HG02981 (cell line): ENCODE results near the gene PPCDC.

Experiments
- ATAC-seq: cut with Tn5 transposase; IDR thresholded peaks from one replicate; pipeline ENCODE4 v1.9.1; 2021; ENCODE audit warnings: mild to moderate bottlenecking, moderate library complexity; ENCODE audit not compliant: unreplicated experiment

The PPCDC gene

DNA sequence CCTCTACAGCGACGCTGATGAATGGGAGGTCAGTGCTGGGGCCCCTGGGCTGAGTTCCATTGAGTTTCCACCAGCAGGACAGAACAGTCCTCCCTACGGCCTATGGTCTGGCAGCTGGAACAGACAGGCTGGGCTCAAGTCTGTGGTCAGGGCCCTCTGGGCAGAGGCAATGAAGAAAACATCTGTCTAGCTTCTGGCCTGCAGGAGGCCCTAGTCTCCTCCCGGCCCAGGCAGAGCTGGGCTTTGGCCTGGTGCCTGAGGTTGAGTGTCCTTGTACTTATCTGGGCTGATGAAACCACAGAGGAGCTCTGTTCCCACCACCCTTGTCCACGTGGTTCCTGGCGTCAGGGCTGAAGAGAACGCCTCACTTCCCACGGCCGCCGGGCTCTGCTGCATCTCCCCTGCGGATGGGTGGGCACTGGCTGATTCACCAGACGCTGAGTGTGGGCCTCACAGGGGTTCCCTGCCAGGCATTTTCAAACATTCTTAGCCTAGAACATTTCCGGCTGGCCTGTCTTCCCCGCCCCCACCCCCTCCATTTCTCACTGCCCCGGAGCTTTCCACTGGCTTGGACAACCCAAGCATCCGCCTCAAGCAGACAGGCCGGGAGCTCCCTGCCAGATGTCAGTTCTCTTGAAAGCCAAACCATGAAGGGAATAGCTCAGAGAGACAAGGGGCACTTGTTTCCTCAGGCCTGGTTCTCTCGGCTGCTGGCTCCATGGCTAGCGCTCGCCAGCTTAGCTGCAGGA, 20.3 kb downstream of the PPCDC start:
- ATAC-seq, result peak; percentile 31

DNA sequence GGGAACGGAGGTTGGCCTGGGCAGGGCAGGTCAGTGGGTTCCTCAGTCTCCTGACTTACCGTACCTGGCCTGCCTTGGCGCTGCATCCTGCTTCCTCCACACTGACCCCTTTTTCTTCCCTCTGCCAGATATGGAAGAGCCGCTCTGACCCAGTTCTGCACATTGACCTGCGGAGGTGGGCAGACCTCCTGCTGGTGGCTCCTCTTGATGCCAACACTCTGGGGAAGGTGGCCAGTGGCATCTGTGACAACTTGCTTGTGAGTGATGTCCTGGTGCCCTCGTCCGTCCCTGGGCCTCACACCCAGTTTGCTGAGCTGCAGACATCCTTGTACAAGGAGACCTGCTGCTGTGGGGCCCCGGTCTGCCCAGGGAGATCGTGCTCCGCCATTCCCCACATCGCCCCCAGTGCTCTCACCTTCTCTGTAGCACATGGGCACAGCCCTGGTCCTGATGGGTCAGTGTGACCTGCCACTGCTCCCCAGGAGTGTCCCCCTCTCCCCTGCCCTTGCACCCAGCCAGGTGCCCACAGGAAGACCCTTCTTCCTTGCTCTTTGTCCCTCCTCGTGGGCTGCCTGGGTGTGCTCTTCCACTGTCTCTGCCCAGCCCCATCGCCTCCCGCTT, 21.0 kb downstream of the PPCDC start:
- no peak for ATAC-seq

- ATAC-seq, result no peak
Observed at GRCh38 chr15:75045332-75046015, 22.1 kb downstream of the PPCDC start.

GRCh38 chr15:75048394-75048793, 25.0 kb downstream of the PPCDC start:
- ATAC-seq, result no peak

DNA sequence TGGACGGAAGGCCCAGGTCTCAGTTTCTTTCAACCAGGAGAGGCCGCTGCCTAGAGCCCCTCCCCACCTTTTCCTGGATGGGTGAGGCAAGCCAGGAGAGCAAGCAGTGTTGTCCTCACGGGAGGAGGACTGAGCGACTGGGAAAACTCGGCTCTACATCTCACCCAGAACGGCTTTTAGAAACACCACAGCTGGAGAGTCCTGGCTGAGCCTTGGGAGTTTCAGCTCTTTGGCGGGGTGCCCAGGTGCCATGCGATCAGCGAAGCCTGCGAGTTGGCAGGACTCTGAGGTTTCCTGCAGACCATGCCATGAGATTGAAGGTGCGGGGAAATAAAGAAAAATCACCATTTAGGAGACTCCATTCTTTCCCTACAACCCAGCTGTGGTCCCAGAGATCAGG, 26.0 kb downstream of the PPCDC start:
- ATAC-seq, result no peak

DNA sequence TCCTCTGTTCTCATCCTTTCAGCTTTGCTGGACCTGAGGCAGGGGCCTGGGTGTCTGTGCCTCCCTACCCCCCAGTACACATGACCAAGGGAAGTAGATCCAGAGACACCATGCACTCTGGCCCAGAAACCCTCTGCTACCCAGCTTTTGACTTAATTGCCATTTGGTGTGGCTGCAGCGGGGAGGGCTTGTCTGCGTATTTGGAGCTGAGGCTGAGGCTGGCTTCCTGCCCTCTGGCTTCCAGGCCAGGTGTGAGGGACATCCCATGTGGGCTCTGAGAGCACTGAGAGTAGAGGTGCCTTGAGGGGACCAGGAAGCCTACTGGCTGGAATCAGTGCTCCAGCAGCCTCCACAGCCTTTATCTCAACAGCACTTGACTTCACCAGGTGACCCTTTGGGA, 26.9 kb downstream of the PPCDC start:
- no peak for ATAC-seq

DNA sequence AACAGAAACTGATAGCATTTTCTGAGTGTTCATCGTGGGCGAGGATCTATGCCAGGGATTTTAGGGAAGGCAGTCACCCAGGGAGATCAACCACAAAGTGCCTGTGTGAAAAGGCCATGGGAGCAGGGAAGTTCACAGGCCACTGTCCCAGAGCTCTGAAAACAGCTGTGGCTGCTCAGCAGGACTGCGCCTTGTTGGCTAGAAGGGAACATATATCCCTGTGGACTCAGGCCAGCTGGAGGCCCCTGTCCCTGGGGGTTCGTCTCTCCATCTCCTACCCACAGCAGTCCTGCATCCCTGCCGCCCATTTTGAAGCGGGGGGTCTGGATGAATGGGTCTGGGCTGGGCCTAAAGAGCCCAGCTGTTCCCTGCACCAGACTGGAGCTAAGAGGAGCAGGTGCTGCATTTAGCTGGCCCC, 27.8 kb downstream of the PPCDC start:
- ATAC-seq, result no peak

DNA sequence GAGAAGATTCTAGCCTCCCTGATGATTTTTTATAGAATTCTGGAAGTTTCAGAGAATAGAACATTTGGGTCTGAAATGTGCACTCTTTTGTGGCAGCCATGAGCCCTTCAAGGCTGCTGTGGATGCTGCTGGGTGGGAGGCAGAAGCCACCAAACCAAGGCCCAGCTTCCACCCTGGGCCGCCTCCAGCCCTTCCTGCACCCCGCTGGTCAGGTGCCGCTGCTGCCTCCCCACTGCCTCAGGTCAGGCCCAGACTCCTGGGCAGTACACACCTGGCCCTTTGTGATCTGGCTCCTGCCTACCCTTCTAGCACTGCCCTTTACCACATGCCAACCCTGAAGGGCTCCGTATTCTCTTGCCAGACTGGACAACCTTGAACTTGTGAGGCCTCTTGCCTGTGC, 28.3 kb downstream of the PPCDC start:
- no peak for ATAC-seq

GRCh38 chr15:75052972-75053747, 29.8 kb downstream of the PPCDC start:
- ATAC-seq, result no peak

- no peak for ATAC-seq
Observed at GRCh38 chr15:75053748-75054125, 30.3 kb downstream of the PPCDC start.

GRCh38 chr15:75054172-75054897, 30.9 kb downstream of the PPCDC start:
- ATAC-seq, result no peak

- ATAC-seq, result no peak
Observed at GRCh38 chr15:75056036-75056435, 32.6 kb downstream of the PPCDC start.

- ATAC-seq, result no peak
Observed at GRCh38 chr15:75058127-75058905, 34.9 kb downstream of the PPCDC start.

DNA sequence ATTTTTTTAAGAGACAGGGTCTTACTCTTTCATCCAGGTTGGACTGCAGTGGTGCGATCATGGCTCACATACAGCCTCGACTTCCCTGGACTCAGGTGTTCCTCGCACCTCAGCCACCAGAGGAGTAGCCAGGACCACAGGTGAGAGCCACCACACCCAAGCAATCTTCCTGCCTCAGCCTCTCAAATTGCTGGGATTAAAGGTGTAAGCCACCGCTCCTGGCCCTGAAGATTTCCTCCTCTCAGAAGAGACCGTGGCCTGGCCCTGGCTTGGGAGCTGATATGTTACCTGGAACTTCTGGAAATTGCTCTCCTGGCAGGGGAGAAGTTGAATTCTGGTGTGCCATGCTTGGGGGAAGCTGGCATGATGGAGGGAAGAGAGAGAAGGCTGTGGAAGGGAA, 36.2 kb downstream of the PPCDC start:
- no peak for ATAC-seq

GRCh38 chr15:75061272-75061671, 37.9 kb downstream of the PPCDC start:
- ATAC-seq, result no peak

DNA sequence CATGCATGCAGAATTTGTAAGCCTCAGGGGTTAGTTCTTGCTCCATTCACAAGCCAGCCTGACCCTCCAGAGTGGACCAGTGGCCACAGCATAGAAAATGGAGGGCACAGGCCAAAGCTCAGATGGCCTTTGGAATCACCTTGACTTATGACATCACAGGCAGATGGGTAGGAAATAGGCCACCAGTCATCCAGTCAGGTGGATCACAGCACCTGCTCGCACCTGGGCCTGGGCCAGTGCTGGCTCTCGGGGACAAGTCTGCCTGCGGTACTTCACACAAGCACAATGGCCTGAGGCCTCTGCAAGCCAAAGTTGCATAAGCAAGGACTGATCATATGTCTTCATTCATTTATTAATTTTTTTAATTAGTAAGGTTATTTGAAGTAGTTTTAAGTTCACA, 39.3 kb downstream of the PPCDC start:
- no peak for ATAC-seq

DNA sequence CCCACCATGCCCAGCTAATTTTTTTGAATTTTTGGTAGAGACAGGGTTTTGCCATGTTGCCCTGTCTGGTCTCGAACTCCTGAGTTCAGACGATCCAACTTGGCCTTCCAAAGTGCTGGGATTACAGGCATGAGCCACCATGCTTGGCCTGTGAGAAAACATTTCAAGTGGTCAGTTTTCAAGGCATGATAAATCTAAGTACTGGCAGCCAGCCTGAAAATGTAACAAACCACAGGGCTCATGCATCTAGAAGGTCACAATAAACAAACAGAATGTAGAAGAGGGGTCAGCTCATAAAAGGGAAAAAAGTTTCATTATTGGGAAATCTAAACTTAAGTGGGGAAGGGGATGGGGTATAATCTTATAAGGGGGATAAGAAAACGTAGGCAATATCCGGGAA, 39.9 kb downstream of the PPCDC start:
- no peak for ATAC-seq

- no peak for ATAC-seq
Observed at GRCh38 chr15:75063889-75064288, 40.5 kb downstream of the PPCDC start.

DNA sequence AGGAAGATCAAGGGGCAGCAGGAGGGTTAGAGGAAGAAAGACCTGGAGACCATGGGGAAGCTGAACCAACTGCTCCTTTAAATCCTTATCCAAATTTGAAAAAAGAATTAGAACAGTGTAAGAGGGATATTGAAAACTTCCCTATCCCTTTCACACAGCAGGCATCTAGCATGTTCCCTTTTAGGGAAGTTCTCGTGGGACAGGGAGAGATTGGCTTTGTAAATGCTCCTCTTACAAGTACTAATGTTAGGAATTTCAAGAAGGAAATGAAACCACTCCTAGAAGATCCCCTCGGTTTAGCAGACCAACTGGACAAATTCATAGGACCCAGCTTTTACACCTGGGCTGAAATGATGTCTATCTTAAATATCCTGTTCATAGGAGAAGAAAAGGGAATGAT, 41.5 kb downstream of the PPCDC start:
- no peak for ATAC-seq

GRCh38 chr15:75065467-75065850, 42.1 kb downstream of the PPCDC start:
- no peak for ATAC-seq
